Transverse colon (tissue), 3 donors: ENCODE results near the gene SPTBN5.

Source experiments
- CTCF ChIP-seq, 5 experiments: fragments of 200-600 bp in 3 of 5; fragments of 450-650 bp in 2 of 5; sonication (generic) in 3 of 5; IDR thresholded peaks; 1 replicate in 2 of 5; 2 replicates in 3 of 5; pipeline ENCODE4 v1.5.1; 2016 to 2017; ENCODE audit warnings: antibody characterized with exemption in 5 of 5, inconsistent platforms in 3 of 5, mild to moderate bottlenecking in 2 of 5, moderate library complexity in 1 of 5
- POLR2A ChIP-seq: fragments of 450-650 bp; IDR thresholded peaks from one replicate; pipeline ENCODE4 v1.6.1; 2016; ENCODE audit warnings: antibody characterized with exemption, mild to moderate bottlenecking, moderate library complexity

- TF ChIP-seq POLR2A (no peak), CTCF (IDR thresholded peaks at IDR 0.05) (no peak)
Measured at GRCh38 chr15:41913256-41913655, 19.4 kb upstream of the SPTBN5 start.
